Measurements from ENCODE around the gene CDAN1.

Gene CDAN1

DNA sequence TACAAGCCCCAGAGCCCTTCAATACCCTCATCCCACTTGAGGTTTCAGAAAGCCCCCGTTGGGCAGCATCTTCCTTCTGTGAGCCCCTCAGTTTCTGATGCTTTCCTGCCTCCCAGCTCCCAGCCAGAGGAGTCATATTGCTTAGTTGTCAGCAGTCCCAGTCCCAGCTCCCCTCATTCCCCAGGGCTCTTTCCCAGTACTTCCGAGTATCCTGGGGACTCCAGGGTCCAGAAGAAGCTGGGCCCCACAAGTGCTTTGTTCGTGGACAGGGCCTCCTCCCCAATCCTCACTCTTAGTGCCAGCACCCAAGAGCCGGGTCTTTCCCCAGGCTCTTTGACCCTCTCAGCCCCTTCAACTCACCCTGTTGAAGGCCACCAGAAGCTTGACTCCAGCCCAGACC lies 43.9 kb downstream of the CDAN1 start:
- DNase-seq = no peak
- peaks cover 2% of the 10 kb centered on the region for H3K27me3 Mint-ChIP-seq (ENCODE audit: low read depth, poor library complexity)
- peaks cover 16% of the 10 kb centered on the region for H3K36me3 Mint-ChIP-seq (ENCODE audit: low read depth)
- no peak overlapping the region for H3K27ac Mint-ChIP-seq
- H3K4me1 Mint-ChIP-seq = peaks cover 5% of the 10 kb centered on the region
- H3K9me3 Mint-ChIP-seq = no peaks in the 10 kb centered on the region
- TF ChIP-seq CTCF (IDR thresholded peaks at IDR 0.05) = no peak
- H3K4me3 Mint-ChIP-seq = no peak overlapping the region

DNA sequence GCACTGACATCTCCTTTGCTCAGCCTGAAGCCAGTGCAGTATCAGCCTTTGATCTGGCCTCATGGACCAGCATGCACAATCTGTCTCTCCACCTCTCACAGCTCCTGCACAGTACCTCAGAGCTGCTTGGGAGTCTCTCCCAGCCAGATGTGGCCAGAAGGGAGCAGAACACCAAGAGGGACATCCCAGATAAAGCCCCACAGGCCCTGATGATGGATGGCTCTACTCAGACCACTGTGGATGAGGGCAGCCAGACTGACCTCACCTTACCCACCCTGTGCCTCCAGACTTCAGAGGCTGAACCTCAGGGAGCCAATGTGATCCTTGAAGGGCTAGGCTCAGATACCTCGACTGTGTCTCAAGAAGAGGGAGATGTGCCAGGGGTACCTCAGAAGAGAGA lies 44.4 kb downstream of the CDAN1 start:
- no peak for DNase-seq
- Mint-ChIP-seq H3K27ac (no peak overlapping the region), H3K9me3 (no peaks in the 10 kb centered on the region), H3K36me3 (ENCODE audit: low read depth) (peaks cover 16% of the 10 kb centered on the region), H3K4me3 (no peak overlapping the region), H3K4me1 (peaks cover 5% of the 10 kb centered on the region), H3K27me3 (ENCODE audit: low read depth, poor library complexity) (peaks cover 2% of the 10 kb centered on the region)
- no peak for TF ChIP-seq CTCF (IDR thresholded peaks at IDR 0.05)

- Mint-ChIP-seq H3K27me3 (ENCODE audit: low read depth, poor library complexity) (peaks cover 2% of the 10 kb centered on the region), H3K27ac (no peak overlapping the region), H3K4me3 (no peak overlapping the region)
These were observed 45.2 kb downstream of the CDAN1 start for GRCh38 chr15:42691770-42692169.

GRCh38 chr15:42691308-42691707 lies 45.6 kb downstream of the CDAN1 start:
- TF ChIP-seq CTCF (IDR thresholded peaks at IDR 0.05) = no peak
- H3K4me3 Mint-ChIP-seq = no peak overlapping the region
- H3K9me3 Mint-ChIP-seq = no peaks in the 10 kb centered on the region
- DNase-seq = no peak
- peaks cover 2% of the 10 kb centered on the region for H3K27me3 Mint-ChIP-seq (ENCODE audit: low read depth, poor library complexity)
- peaks cover 21% of the 10 kb centered on the region for H3K36me3 Mint-ChIP-seq (ENCODE audit: low read depth)
- no peak overlapping the region for H3K27ac Mint-ChIP-seq
- peaks cover 6% of the 10 kb centered on the region for H3K4me1 Mint-ChIP-seq

More at GRCh38 chr15:42691770-42692169, 45.2 kb downstream of the CDAN1 start:
- Mint-ChIP-seq H3K4me1 (peaks cover 5% of the 10 kb centered on the region), H3K36me3 (ENCODE audit: low read depth) (peaks cover 23% of the 10 kb centered on the region), H3K9me3 (no peaks in the 10 kb centered on the region)
- DNase-seq = no peak
- TF ChIP-seq CTCF (IDR thresholded peaks at IDR 0.05) = no peak

DNA sequence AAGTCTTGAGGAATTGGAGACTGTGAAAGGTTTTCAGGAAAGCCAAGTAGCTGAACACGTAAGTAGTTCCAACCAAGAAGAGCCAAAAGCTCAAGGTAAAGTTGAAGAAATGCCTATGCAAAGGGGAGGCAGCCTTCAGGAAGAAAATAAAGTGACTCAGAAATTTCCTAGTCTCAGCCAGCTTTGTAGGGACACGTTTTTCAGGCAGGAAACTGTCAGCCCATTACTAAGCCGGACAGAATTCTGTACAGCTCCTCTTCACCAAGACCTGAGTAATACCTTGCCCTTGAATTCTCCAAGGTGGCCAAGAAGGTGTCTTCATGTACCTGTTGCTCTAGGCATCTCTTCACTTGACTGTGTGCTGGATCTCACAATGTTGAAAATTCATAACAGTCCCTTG lies 48.6 kb downstream of the CDAN1 start:
- Mint-ChIP-seq H3K4me3 (no peak overlapping the region), H3K36me3 (ENCODE audit: low read depth) (peaks cover 45% of the 10 kb centered on the region), H3K27ac (no peak overlapping the region), H3K4me1 (peaks cover 10% of the 10 kb centered on the region), H3K9me3 (no peaks in the 10 kb centered on the region), H3K27me3 (ENCODE audit: low read depth, poor library complexity) (no peaks in the 10 kb centered on the region)
- DNase-seq = no peak
- TF ChIP-seq CTCF (IDR thresholded peaks at IDR 0.05) = no peak

- no peaks in the 10 kb centered on the region for H3K27me3 Mint-ChIP-seq (ENCODE audit: low read depth, poor library complexity)
- peaks cover 10% of the 10 kb centered on the region for H3K4me1 Mint-ChIP-seq
- peaks cover 51% of the 10 kb centered on the region for H3K36me3 Mint-ChIP-seq (ENCODE audit: low read depth)
- H3K9me3 Mint-ChIP-seq = no peaks in the 10 kb centered on the region
- TF ChIP-seq CTCF (IDR thresholded peaks at IDR 0.05) = no peak
- no peak for DNase-seq
- H3K4me3 Mint-ChIP-seq = no peak overlapping the region
- no peak overlapping the region for H3K27ac Mint-ChIP-seq
These were observed 49.2 kb downstream of the CDAN1 start for GRCh38 chr15:42687740-42688139.

Data from nephron progenitor cell (in vitro differentiated cells).